Vagina (tissue), 2 donors: ENCODE measurements around the gene AP3D1.

Source experiments
- POLR2AphosphoS5 ChIP-seq, 2 donors: sonication (generic); formaldehyde crosslinking; IDR thresholded peaks; one replicate each; pipeline ENCODE4 v1.9.0; 2017; ENCODE audit warnings: antibody characterized with exemption in 2 of 2, mild to moderate bottlenecking in 2 of 2, low read depth in 1 of 2; ENCODE audit not compliant: insufficient read depth in 1 of 2
- TF ChIP-seq, protein P1 (sequence below), 3 experiments: fragments of 450-650 bp in 2 of 3; fragments of 200-600 bp in 1 of 3; sonication (generic) in 1 of 3; IDR thresholded peaks; one replicate each; pipeline ENCODE4 v1.5.1; 2017 to 2019; ENCODE audit warnings: antibody characterized with exemption in 3 of 3, mild to moderate bottlenecking in 2 of 3, moderate library complexity in 2 of 3

DNA sequence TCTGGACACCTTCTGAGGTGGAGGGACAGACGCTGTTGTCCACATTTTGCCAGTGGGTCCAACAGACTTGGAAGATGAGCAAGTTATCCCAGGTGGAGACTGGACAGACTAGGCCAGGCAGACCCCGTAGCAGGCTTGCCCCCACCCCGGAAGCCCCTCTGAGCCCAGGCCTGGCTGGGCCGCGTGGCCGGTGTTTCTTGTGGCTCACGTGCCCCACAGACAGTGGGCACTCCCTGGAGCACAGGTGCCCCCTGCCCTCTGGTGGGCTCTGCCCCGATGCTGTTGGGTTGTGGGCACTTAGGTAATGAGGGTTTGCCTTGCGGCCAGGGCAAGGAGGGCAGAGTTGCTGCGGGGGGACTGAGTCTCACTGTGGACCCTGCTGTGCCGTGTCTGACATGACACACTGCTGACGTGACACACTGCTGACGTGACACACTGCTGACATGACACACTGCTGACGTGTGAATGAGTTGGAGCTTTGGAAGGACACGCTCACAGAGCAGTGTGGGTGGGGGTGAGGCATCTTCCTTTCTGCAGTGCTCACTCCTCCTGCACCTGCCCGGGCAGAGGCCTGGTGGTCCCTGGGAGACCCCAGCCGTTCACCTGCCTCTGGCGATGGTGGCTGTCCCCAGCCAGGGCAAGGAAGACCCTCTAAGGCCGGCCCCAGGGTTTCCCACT, 37.5 kb upstream of the AP3D1 start:
- no peak for TF ChIP-seq POLR2AphosphoS5 (IDR thresholded peaks at IDR 0.05; ENCODE audit: insufficient read depth in 1 of 2, low read depth in 1 of 2)
- TF ChIP-seq, protein P1, sequence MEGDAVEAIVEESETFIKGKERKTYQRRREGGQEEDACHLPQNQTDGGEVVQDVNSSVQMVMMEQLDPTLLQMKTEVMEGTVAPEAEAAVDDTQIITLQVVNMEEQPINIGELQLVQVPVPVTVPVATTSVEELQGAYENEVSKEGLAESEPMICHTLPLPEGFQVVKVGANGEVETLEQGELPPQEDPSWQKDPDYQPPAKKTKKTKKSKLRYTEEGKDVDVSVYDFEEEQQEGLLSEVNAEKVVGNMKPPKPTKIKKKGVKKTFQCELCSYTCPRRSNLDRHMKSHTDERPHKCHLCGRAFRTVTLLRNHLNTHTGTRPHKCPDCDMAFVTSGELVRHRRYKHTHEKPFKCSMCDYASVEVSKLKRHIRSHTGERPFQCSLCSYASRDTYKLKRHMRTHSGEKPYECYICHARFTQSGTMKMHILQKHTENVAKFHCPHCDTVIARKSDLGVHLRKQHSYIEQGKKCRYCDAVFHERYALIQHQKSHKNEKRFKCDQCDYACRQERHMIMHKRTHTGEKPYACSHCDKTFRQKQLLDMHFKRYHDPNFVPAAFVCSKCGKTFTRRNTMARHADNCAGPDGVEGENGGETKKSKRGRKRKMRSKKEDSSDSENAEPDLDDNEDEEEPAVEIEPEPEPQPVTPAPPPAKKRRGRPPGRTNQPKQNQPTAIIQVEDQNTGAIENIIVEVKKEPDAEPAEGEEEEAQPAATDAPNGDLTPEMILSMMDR (IDR thresholded peaks at IDR 0.05) = no peak
